MM.1S (cell line): ENCODE data around the gene BCCIP.

ENCODE experiments used
- DNase-seq: peaks from one replicate; pipeline ENCODE4 v3.0.0-alpha.2; 2015
- H2AFZ ChIP-seq: fragments of 300-600 bp; sonication (generic); 2 replicates; pipeline ENCODE4 v1.6.0; 2016; ENCODE audit warnings: antibody characterized with exemption, low read length
- H3F3A ChIP-seq: fragments of 300-600 bp; sonication (generic); 2 replicates; pipeline ENCODE4 v1.6.1; 2016; ENCODE audit warnings: mild to moderate bottlenecking, antibody characterized with exemption, low read length, moderate library complexity, mixed read lengths; ENCODE audit not compliant: insufficient read depth
- H3K27ac ChIP-seq: fragments of 300-600 bp; sonication (generic); 2 replicates; pipeline ENCODE4 v1.5.1; 2016; ENCODE audit warnings: mild to moderate bottlenecking, low read length
- H3K27me3 ChIP-seq: fragments of 300-600 bp; sonication (generic); replicated peaks from 2 replicates; pipeline ENCODE4 v1.6.0; 2016; ENCODE audit warnings: low read length; ENCODE audit not compliant: insufficient read depth
- H3K36me3 ChIP-seq: fragments of 300-600 bp; sonication (generic); replicated peaks from 2 replicates; pipeline ENCODE4 v1.6.1; 2016; ENCODE audit warnings: mild to moderate bottlenecking, low read length, mixed read lengths; ENCODE audit not compliant: insufficient read depth
- H3K4me1 ChIP-seq: fragments of 300-600 bp; sonication (generic); 2 replicates; pipeline ENCODE4 v1.6.1; 2016; ENCODE audit warnings: low read length, mixed read lengths
- H3K4me2 ChIP-seq: fragments of 300-600 bp; sonication (generic); 2 replicates; pipeline ENCODE4 v1.6.0; 2016; ENCODE audit warnings: low read depth, low read length
- H3K4me3 ChIP-seq: fragments of 300-600 bp; sonication (generic); 2 replicates; pipeline ENCODE4 v1.5.1; 2016; ENCODE audit warnings: low read length, mixed read lengths
- H3K79me2 ChIP-seq: fragments of 300-600 bp; sonication (generic); 2 replicates; pipeline ENCODE4 v1.6.1; 2016; ENCODE audit warnings: mixed run types, low read length, mixed read lengths
- H3K9ac ChIP-seq: fragments of 300-600 bp; sonication (generic); 2 replicates; pipeline ENCODE4 v1.6.1; 2016; ENCODE audit warnings: low read length, mixed read lengths
- H3K9me2 ChIP-seq: fragments of 300-600 bp; sonication (generic); replicated peaks from 2 replicates; pipeline ENCODE4 v1.6.1; 2016; ENCODE audit warnings: mild to moderate bottlenecking, low read length, mixed read lengths; ENCODE audit not compliant: insufficient read depth
- H3K9me3 ChIP-seq: fragments of 300-600 bp; sonication (generic); replicated peaks from 2 replicates; pipeline ENCODE4 v1.6.1; 2016; ENCODE audit warnings: mild to moderate bottlenecking, low read length, mixed read lengths; ENCODE audit not compliant: insufficient read depth
- H4K20me1 ChIP-seq: fragments of 300-600 bp; sonication (generic); 2 replicates; pipeline ENCODE4 v1.6.1; 2016; ENCODE audit warnings: mild to moderate bottlenecking, low read length, moderate library complexity, mixed read lengths; ENCODE audit not compliant: insufficient read depth
- CTCF ChIP-seq: fragments of 300-600 bp; sonication (generic); IDR thresholded peaks from 2 replicates; pipeline ENCODE4 v1.5.1; 2016; ENCODE audit warnings: antibody characterized with exemption, low read length, mixed read lengths
- EZH2 ChIP-seq: fragments of 300-600 bp; sonication (generic); optimal IDR thresholded peaks from 2 replicates; pipeline ENCODE3; 2017; ENCODE audit warnings: low read depth, mild to moderate bottlenecking, antibody characterized with exemption, low read length, mixed read lengths
- EZH2phosphoT487 ChIP-seq: fragments of 300-600 bp; sonication (generic); IDR thresholded peaks from 2 replicates; pipeline ENCODE4 v1.6.1; 2018; ENCODE audit warnings: antibody characterized with exemption, low read length

The BCCIP gene

GRCh38 chr10:125816548-125816947 lies 6.8 kb upstream of the BCCIP start:
- H3K4me2 ChIP-seq, result no peak overlapping the region
- H3K79me2 ChIP-seq, result peaks cover under 1% of the 10 kb centered on the region
- no peaks in the 10 kb centered on the region for H3K9me2 ChIP-seq
- H3K27me3 ChIP-seq, result no peaks in the 10 kb centered on the region
- no peak overlapping the region for H3K4me3 ChIP-seq
- H4K20me1 ChIP-seq, result no peaks in the 10 kb centered on the region
- H3K4me1 ChIP-seq, result peaks cover 12% of the 10 kb centered on the region
- no peak for DNase-seq
- no peak overlapping the region for H2AFZ ChIP-seq
- H3F3A ChIP-seq, result peaks cover 6% of the 10 kb centered on the region; the same call in 1 of the 2 replicates
- TF ChIP-seq EZH2 (no peak), CTCF (no peak), EZH2phosphoT487 (no peak)
- H3K9ac ChIP-seq, result no peak overlapping the region
- no peaks in the 10 kb centered on the region for H3K9me3 ChIP-seq
- no peaks in the 10 kb centered on the region for H3K36me3 ChIP-seq
- no peak overlapping the region for H3K27ac ChIP-seq

GRCh38 chr10:125817337-125817946 lies 5.9 kb upstream of the BCCIP start:
- Histone ChIP-seq H3K9ac (no peak overlapping the region), H3K9me2 (no peaks in the 10 kb centered on the region), H3K9me3 (no peaks in the 10 kb centered on the region), H3K27me3 (no peaks in the 10 kb centered on the region), H4K20me1 (no peaks in the 10 kb centered on the region), H3K36me3 (no peaks in the 10 kb centered on the region), H3F3A (peaks cover 12% of the 10 kb centered on the region; the same call in 1 of the 2 replicates), H3K27ac (no peak overlapping the region), H2AFZ (no peak overlapping the region), H3K4me3 (no peak overlapping the region), H3K4me2 (no peak overlapping the region), H3K79me2 (peaks cover 9% of the 10 kb centered on the region), H3K4me1 (peaks cover 18% of the 10 kb centered on the region)
- DNase-seq, result no peak
- no peak for TF ChIP-seq EZH2phosphoT487
- no peak for TF ChIP-seq CTCF
- no peak for TF ChIP-seq EZH2

GRCh38 chr10:125820701-125821100 lies 2.6 kb upstream of the BCCIP start:
- peaks cover 12% of the 10 kb centered on the region; the same call in 1 of the 2 replicates for H3F3A ChIP-seq
- H3K27ac ChIP-seq, result peak overlapping the region; percentile 28; the same call in 1 of the 2 replicates
- no peaks in the 10 kb centered on the region for H3K9me3 ChIP-seq
- H3K4me3 ChIP-seq, result peak overlapping the region; percentile 20; the same call in 1 of the 2 replicates
- no peak overlapping the region for H2AFZ ChIP-seq
- no peak for TF ChIP-seq EZH2
- no peak for TF ChIP-seq CTCF
- TF ChIP-seq EZH2phosphoT487, result no peak
- no peaks in the 10 kb centered on the region for H3K36me3 ChIP-seq
- H3K4me2 ChIP-seq, result peak overlapping the region; percentile 62; the same call in 1 of the 2 replicates
- H3K9me2 ChIP-seq, result no peaks in the 10 kb centered on the region
- H3K79me2 ChIP-seq, result peaks cover 41% of the 10 kb centered on the region
- H3K4me1 ChIP-seq, result peaks cover 31% of the 10 kb centered on the region
- H4K20me1 ChIP-seq, result no peaks in the 10 kb centered on the region
- peak; percentile 29 for DNase-seq
- no peak overlapping the region for H3K9ac ChIP-seq
- H3K27me3 ChIP-seq, result no peaks in the 10 kb centered on the region
